ENCODE measurements around the gene XPNPEP2.

The XPNPEP2 gene

DNA sequence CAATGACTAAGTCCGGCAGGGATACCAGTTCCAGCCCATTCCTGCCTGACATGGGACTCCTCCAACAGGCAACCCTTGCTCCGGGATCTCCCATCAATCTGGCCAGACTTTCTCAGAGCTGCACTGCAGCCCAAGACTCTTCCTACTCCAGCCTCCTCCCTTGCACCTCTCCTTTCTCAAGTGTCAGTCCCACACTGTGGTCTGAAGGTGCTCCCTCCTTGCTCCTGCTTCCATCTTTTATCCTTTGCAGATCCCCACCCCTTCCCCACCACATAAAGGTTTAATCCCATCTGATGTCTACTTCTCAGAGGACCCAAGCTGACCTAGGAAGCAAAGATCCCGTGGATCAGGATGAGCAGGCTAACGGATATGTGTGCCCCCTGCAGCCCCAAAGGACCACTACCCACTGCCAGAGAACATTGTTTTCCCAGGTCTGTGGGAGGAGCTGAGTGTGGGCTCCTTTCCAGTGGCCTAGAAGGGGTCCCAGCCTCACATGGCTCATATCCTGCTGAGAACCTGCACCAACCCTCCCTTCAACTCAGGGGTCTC is 33.3 kb upstream of the XPNPEP2 start:
- Histone ChIP-seq H3K36me3 (replicated peaks) (no peaks in the 10 kb centered on the region), H3K27me3 (ENCODE audit: low read depth) (no peaks in the 10 kb centered on the region), H3K4me3 (no peak overlapping the region), H3K4me1 (no peaks in the 10 kb centered on the region), H3K9me3 (no peaks in the 10 kb centered on the region; the same call in 1 of the 2 replicates)
- in situ Hi-C loops (cut with MboI; ENCODE audit: low sequenced_read_pairs) = no loop called here
- DNase-seq (ENCODE audit: low spot score in 2 of 2) = no peak

DNA sequence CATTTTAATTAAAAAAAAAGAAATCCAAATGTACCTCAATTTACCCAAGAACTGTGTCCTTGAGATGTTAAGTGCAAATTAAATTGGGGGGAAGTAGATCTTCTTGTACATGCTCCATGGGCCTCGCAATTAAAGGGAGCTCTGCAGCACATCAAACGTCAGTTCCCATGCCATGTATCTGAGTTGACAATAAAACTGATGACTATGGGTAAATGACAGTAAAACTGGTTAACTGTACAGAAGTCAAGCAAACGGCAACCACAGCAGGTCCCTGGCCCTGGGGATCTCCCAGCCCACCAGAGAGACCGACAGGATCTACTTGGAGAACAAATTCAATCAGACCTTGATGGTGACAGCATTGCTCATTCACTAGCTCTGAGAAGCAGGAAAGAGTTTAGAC is 32.8 kb upstream of the XPNPEP2 start:
- Histone ChIP-seq H3K9me3 (no peaks in the 10 kb centered on the region; the same call in 1 of the 2 replicates), H3K4me3 (no peak overlapping the region), H3K27me3 (ENCODE audit: low read depth) (no peaks in the 10 kb centered on the region), H3K36me3 (replicated peaks) (no peaks in the 10 kb centered on the region), H3K4me1 (no peaks in the 10 kb centered on the region)
- no peak for DNase-seq (ENCODE audit: low spot score in 2 of 2)
- in situ Hi-C loops (cut with MboI; ENCODE audit: low sequenced_read_pairs) = no loop called here

DNA sequence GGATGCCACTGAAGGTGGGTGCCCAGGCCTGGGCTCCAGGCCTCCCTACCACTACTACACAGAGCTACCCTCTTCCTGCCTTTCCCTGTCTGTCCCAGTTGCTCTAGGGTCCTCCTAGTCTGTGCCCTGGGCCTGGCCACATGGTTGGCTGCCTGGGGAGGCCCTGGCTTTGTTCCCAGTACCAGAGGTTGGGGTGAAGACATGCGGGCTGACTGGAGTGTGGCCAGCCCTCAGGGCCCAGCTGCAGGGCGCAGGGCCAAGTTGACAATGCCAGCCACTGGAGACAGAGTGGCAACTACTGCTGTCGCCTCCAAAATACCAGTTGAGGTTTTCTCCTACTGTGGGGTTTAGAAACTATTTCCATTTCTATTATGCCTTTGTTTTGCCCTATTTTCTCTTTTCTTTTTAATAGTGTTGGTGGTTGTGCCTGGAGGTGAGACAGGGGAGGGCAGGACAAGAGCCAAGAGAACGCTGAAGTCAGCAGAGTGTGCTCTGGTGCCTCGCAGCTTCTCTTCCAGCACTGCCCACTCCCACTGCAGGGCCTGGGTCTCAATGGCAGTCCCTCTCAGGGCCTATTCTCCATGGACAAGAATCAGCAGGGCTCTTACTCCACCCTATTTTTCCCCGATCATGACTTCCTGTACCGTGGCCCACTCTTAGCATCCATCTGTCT is 32.2 kb upstream of the XPNPEP2 start:
- in situ Hi-C loops (cut with MboI; ENCODE audit: low sequenced_read_pairs) = no loop called here
- DNase-seq (ENCODE audit: low spot score in 2 of 2) = no peak
- Histone ChIP-seq H3K4me1 (no peaks in the 10 kb centered on the region), H3K27me3 (ENCODE audit: low read depth) (no peaks in the 10 kb centered on the region), H3K4me3 (no peak overlapping the region), H3K9me3 (no peaks in the 10 kb centered on the region; the same call in 1 of the 2 replicates), H3K36me3 (replicated peaks) (no peaks in the 10 kb centered on the region)

DNA sequence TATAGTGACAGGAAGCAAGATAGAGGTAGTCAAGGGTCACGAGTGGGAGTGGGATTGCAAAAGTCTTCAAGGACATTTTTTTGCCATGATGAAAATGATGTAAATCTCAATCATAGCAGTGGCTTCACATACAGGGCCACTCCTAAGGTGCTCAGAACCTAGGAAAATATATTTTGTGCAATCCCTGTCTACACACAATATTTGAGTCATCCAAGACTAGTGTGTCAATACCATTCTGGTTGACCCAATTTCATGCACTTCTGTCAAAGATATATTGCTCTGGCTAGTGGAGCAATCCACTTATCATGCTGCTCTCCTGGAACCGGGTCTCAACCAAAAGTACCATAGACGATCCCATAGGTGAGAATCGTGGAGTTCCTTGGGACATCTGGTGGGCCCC is 24.2 kb upstream of the XPNPEP2 start:
- H3K4me1 ChIP-seq = no peaks in the 10 kb centered on the region
- no peaks in the 10 kb centered on the region for H3K9me3 ChIP-seq
- H3K27me3 ChIP-seq (ENCODE audit: low read depth) = peaks cover 8% of the 10 kb centered on the region; the same call in 1 of the 2 replicates
- in situ Hi-C loops (cut with MboI; ENCODE audit: low sequenced_read_pairs) = no loop called here
- H3K4me3 ChIP-seq = no peak overlapping the region
- no peak for DNase-seq (ENCODE audit: low spot score in 2 of 2)
- no peaks in the 10 kb centered on the region for H3K36me3 ChIP-seq (replicated peaks)

DNA sequence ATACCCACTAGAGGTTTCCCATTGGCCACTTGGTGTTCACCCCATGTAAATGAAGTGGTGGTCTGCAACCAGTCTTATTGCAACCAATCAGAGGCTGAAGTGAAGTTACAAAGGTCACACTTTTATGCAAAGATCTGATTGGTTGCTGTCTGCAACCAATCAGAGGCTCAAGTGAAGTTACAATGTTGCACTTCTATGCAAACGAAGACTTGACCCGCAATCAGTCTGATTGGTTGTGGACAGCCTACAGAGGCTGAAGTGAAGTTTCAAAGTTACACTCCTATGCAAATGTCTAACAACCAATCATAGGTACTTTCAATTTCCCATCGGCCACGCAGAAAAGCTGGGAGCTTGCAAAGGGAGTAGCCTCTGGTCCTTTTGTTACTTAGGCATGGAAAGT is 22.3 kb upstream of the XPNPEP2 start:
- Histone ChIP-seq H3K27me3 (ENCODE audit: low read depth) (peaks cover 8% of the 10 kb centered on the region), H3K36me3 (replicated peaks) (no peaks in the 10 kb centered on the region), H3K9me3 (no peaks in the 10 kb centered on the region), H3K4me1 (no peaks in the 10 kb centered on the region), H3K4me3 (no peak overlapping the region)
- in situ Hi-C loops (cut with MboI; ENCODE audit: low sequenced_read_pairs) = no loop called here
- DNase-seq (ENCODE audit: low spot score in 2 of 2) = no peak

DNA sequence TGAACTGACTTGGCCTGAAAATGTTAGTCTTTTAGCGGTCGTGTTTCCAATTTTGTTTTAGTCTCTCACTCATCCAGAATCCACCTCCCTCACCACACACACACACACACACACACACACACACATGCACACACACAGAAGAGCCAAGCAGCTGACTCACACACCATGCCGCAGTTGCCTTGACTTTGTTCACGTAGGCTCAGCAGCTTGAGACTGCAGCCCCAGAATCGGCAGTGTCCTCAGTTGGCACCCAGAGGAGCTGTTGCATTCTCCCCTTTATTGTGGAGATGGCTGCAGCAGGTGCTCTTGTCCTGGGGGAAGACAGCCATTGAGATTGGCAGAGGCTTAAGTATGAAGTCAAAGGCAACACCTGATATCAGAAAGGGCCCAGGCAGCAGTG is 20.9 kb upstream of the XPNPEP2 start:
- H3K9me3 ChIP-seq = no peaks in the 10 kb centered on the region
- DNase-seq (ENCODE audit: low spot score in 2 of 2) = no peak
- peaks cover 8% of the 10 kb centered on the region for H3K27me3 ChIP-seq (ENCODE audit: low read depth)
- in situ Hi-C loops (cut with MboI; ENCODE audit: low sequenced_read_pairs) = no loop called here
- H3K4me1 ChIP-seq = no peaks in the 10 kb centered on the region
- no peaks in the 10 kb centered on the region for H3K36me3 ChIP-seq (replicated peaks)
- no peak overlapping the region for H3K4me3 ChIP-seq

DNA sequence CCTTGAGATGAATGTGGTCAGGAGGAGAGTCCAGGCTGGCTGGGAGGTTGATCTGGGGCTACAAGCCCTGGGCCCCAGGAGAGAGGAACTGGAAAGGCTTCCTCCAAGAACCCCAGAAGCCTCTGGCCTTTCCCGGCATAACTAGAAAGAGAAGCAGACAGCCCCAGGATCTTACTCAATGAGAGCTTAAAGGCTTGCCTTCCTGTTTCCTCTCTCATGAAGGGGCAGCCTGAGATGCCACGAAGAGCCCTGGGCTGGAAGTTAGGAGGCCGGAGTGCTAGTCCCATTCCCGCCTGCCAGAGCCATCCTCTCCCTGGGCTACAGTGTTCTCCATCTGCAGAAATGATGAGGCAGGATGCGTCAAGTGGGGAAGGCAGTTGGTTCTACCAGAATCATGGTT is 20.1 kb upstream of the XPNPEP2 start:
- in situ Hi-C loops (cut with MboI; ENCODE audit: low sequenced_read_pairs) = no loop called here
- Histone ChIP-seq H3K4me3 (no peak overlapping the region), H3K9me3 (no peaks in the 10 kb centered on the region)

DNA sequence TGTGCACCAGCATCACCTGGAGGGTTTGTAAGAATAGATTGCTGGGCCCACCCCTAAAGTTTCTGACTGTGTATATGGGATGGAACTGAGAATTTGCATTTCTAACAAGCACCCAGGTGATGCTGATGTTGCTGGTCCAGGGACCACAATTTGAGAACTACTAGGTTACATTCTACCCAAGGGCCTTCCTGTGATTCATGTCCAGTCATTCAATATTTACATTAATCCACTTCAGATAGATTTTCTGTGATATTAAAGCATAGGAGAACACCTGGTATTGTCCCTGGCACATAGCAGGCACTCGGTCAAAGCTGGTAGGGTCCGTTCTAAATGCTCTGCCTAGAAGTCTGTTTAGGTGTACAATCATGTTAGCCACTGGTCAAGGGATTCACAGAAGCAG is 19.5 kb upstream of the XPNPEP2 start:
- H3K4me1 ChIP-seq = no peaks in the 10 kb centered on the region
- DNase-seq (ENCODE audit: low spot score in 2 of 2) = no peak
- in situ Hi-C loops (cut with MboI; ENCODE audit: low sequenced_read_pairs) = no loop called here
- peaks cover 2% of the 10 kb centered on the region for H3K27me3 ChIP-seq (ENCODE audit: low read depth)
- no peaks in the 10 kb centered on the region for H3K36me3 ChIP-seq (replicated peaks)
- H3K4me3 ChIP-seq = no peak overlapping the region
- H3K9me3 ChIP-seq = no peaks in the 10 kb centered on the region

More for the DNA sequence above, 20.1 kb upstream of the XPNPEP2 start:
- Histone ChIP-seq H3K36me3 (replicated peaks) (no peaks in the 10 kb centered on the region), H3K27me3 (ENCODE audit: low read depth) (peaks cover 7% of the 10 kb centered on the region), H3K4me1 (no peaks in the 10 kb centered on the region)
- DNase-seq (ENCODE audit: low spot score in 2 of 2) = no peak

DNA sequence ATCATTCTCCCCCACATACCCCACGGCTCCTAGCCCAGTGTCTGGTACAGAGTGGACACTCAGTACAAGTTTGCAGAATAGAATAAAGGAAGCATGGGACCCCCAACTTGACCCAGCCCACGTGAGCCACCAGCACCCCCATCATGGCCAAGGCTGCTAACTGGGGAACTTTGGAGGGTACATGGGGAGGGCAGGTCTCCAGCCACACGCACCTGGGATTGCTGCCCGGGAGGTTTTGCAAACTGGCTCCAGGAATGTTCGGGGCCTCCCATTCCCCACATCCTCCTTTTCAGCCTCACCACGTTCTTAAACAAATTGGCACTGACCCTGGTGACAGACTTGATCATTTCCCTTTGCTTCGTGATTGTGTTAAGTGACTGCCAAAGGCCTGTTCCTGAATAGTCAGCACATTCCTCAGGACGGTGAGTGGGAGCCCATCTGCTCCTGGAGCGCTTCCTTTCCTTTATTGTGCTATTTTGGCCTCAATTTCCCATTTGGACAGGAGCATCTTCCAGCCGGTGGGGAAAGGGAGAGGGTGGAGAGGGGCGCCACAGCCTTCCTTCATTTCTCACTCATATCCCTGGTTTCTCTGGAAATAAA is 18.7 kb upstream of the XPNPEP2 start:
- Histone ChIP-seq H3K9me3 (no peaks in the 10 kb centered on the region), H3K27me3 (ENCODE audit: low read depth) (no peaks in the 10 kb centered on the region; the same call in 1 of the 2 replicates), H3K4me3 (no peak overlapping the region), H3K36me3 (replicated peaks) (no peaks in the 10 kb centered on the region), H3K4me1 (no peaks in the 10 kb centered on the region)
- in situ Hi-C loops (cut with MboI; ENCODE audit: low sequenced_read_pairs) = loop anchor here (10.0 kb wide), 1 partner anchor 85 kb away; no protein-coding TSS in a partner anchor
- no peak for DNase-seq (ENCODE audit: low spot score in 2 of 2)

DNA sequence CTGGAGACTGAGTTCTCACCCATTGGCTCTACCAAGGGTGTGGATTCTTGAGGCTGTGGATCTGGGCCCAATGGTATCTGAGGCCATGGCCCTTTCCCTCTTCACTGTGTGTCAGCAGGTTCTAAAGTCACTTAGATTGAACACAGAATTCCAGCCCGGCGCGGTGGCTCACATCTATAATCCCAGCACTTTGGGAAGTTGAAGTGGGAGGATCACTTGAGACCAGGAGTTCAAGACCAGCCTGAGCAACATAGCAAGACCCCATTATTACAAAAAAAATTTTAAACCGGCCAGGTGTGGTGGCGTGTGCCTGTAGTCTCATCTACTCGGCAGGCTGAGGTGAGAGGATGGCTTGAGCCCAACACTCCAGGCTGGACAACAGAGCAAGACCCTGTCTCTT is 18.0 kb upstream of the XPNPEP2 start:
- H3K27me3 ChIP-seq (ENCODE audit: low read depth) = no peaks in the 10 kb centered on the region; the same call in 1 of the 2 replicates
- no peaks in the 10 kb centered on the region for H3K4me1 ChIP-seq
- H3K9me3 ChIP-seq = no peaks in the 10 kb centered on the region
- H3K4me3 ChIP-seq = no peak overlapping the region
- in situ Hi-C loops (cut with MboI; ENCODE audit: low sequenced_read_pairs) = loop anchor here (10.0 kb wide), 1 partner anchor 86 kb away; no protein-coding TSS in a partner anchor
- no peaks in the 10 kb centered on the region for H3K36me3 ChIP-seq (replicated peaks)
- no peak for DNase-seq (ENCODE audit: low spot score in 2 of 2)

DNA sequence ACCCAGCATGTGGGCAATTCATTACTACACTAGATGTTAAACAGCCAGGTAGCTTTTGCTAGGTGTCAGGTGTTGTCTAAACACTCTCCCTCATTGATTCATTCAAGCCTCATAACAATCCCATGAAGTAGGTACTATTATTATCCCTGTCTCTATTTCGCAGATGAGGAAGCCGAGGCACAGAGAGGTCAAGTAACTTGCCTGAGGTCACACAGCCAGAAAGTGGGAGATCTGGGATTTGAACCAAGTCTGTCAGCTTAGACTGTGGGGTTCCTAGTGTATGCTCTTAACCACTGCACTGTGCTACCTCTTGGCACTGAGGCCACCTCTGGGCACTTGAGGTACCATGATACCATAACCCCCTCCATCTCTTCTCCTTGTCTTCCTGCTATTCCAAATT is 17.4 kb upstream of the XPNPEP2 start:
- no peak overlapping the region for H3K4me3 ChIP-seq
- H3K36me3 ChIP-seq (replicated peaks) = no peaks in the 10 kb centered on the region
- H3K27me3 ChIP-seq (ENCODE audit: low read depth) = no peaks in the 10 kb centered on the region; the same call in 1 of the 2 replicates
- in situ Hi-C loops (cut with MboI; ENCODE audit: low sequenced_read_pairs) = loop anchor here (10.0 kb wide), 1 partner anchor 87 kb away; no protein-coding TSS in a partner anchor
- H3K9me3 ChIP-seq = no peaks in the 10 kb centered on the region
- DNase-seq (ENCODE audit: low spot score in 2 of 2) = no peak
- no peaks in the 10 kb centered on the region for H3K4me1 ChIP-seq

DNA sequence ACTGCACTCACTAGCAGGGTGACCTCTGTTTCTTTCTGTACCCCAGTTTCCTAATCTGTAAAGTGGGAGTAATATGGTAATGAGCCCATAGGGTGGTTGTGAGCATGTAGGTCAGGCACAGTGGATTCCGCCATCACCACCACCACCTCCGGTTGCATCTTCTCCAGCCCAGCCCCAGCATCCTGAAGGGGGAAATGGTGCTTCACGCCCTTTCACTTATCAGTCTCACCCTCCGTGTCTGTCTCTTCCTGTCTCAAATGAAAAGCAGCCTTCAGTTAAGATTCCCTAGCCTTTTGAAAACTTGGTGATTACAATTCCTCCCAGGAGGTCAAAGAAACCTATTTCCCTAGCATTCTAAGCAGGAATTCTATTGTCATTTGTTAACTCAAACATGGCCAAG is 16.9 kb upstream of the XPNPEP2 start:
- in situ Hi-C loops (cut with MboI; ENCODE audit: low sequenced_read_pairs) = loop anchor here (10.0 kb wide), 1 partner anchor 87 kb away; no protein-coding TSS in a partner anchor

DNA sequence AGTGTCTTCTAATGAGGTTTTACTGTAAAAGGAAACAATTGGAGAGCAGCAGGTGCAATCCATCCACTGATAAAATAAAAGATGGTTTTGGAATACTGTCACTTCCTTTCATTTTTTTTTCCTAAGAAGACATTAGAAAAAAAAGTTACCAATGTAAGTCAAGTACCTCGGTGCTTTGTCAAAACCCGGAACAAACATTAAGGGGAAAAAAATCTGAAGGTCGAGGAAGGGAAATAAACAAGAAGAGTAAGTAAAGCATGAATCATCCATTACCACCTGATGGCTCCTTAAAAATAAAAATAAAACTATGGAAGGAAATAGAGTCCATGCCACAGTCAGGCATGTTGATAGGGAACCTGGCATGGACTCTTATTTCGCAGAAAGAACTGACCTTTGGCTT is 15.3 kb upstream of the XPNPEP2 start:
- Histone ChIP-seq H3K27me3 (ENCODE audit: low read depth) (no peaks in the 10 kb centered on the region; the same call in 1 of the 2 replicates), H3K9me3 (no peaks in the 10 kb centered on the region), H3K4me1 (no peaks in the 10 kb centered on the region), H3K36me3 (replicated peaks) (no peaks in the 10 kb centered on the region), H3K4me3 (no peak overlapping the region)
- DNase-seq (ENCODE audit: low spot score in 2 of 2) = no peak
- in situ Hi-C loops (cut with MboI; ENCODE audit: low sequenced_read_pairs) = loop anchor here (10.0 kb wide), 1 partner anchor 89 kb away; no protein-coding TSS in a partner anchor

More for the DNA sequence above, 16.9 kb upstream of the XPNPEP2 start:
- Histone ChIP-seq H3K4me3 (no peak overlapping the region), H3K9me3 (no peaks in the 10 kb centered on the region), H3K36me3 (replicated peaks) (no peaks in the 10 kb centered on the region), H3K4me1 (no peaks in the 10 kb centered on the region), H3K27me3 (ENCODE audit: low read depth) (no peaks in the 10 kb centered on the region; the same call in 1 of the 2 replicates)
- DNase-seq (ENCODE audit: low spot score in 2 of 2) = no peak

DNA sequence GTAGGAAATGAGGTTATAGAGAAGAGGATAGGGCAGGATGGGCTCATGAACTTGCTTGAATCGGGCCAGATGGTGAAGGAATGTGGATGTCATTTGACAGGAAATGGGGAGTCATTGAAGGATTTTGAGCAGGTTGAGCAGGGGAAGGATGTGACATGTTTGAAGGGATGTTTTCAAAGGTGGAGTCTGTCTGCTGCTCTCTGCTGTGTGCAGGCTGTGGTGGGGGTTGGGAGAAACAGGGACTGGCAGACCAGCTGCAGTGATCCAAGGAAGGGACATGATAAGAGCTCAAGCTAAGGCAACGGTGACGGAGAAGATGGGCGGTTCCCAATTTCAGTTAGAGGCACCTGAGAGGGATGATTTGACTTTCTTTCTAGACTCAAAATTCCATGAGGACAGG is 14.0 kb upstream of the XPNPEP2 start:
- Histone ChIP-seq H3K36me3 (replicated peaks) (no peaks in the 10 kb centered on the region), H3K27me3 (ENCODE audit: low read depth) (no peaks in the 10 kb centered on the region; the same call in none of the 2 replicates), H3K4me1 (no peaks in the 10 kb centered on the region), H3K4me3 (no peak overlapping the region), H3K9me3 (no peaks in the 10 kb centered on the region)
- in situ Hi-C loops (cut with MboI; ENCODE audit: low sequenced_read_pairs) = loop anchor here (5.0 to 10.0 kb wide), 2 partner anchors 90 to 117 kb away; no protein-coding TSS in a partner anchor
- DNase-seq (ENCODE audit: low spot score in 2 of 2) = no peak
